HG02840 (cell line): ENCODE data around the gene CSAG2.

Source experiments
- ATAC-seq: cut with Tn5 transposase; IDR thresholded peaks from one replicate; pipeline ENCODE4 v1.9.1; 2021; ENCODE audit warnings: mild to moderate bottlenecking, moderate library complexity, moderate number of reproducible peaks; ENCODE audit not compliant: unreplicated experiment, low FRiP score

Gene CSAG2

DNA sequence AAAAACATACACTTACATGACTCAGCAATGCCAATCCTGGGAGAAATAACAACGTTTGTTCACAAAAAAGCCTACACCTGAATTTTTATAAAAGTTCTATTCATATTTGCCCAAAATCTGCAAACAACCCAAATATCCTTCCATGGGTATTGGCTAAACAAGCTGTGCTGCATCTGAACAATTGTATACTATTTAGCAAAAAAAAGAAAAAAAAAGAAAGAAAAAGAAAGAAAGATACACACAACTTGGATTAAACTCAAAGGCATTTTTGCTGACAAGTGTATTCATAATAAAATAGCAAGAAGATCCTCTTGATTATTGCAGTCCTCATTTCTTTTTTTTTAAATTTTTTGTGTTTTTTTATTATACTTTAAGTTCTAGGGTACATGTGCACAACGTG is 34.9 kb downstream of the CSAG2 start:
- ATAC-seq = no peak

DNA sequence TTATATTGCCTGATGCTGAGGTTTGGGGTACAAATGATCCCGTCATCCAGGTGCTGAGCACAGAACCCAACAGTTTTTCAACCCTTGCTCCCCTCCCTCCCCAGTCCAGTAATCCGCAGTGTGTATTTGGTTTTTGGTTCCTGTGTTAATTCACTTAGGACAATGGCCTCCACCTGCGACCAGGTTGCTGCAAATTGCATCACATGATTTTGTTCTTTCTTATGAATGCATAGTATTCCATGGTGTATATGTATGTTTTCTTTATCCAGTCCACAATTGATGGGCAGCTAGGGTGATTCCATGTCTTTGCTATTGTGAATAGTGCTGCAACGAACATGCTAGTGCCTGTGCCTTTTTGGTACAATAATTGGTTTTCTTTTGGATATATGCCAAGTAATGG is 46.0 kb downstream of the CSAG2 start:
- no peak for ATAC-seq

- no peak for ATAC-seq
Measured at GRCh38 chrX:152658302-152658701, 50.8 kb downstream of the CSAG2 start.
